Measurements from ENCODE around the gene LRRC43. TPM values are rescaled to one million over a fixed set of nuclear protein-coding genes. Genes with fewer than 3 reads are reported as not detected.
A peak's percentile ranks its signal among the peaks of the same experiment; 100 is the strongest.

Gene LRRC43, protein sequence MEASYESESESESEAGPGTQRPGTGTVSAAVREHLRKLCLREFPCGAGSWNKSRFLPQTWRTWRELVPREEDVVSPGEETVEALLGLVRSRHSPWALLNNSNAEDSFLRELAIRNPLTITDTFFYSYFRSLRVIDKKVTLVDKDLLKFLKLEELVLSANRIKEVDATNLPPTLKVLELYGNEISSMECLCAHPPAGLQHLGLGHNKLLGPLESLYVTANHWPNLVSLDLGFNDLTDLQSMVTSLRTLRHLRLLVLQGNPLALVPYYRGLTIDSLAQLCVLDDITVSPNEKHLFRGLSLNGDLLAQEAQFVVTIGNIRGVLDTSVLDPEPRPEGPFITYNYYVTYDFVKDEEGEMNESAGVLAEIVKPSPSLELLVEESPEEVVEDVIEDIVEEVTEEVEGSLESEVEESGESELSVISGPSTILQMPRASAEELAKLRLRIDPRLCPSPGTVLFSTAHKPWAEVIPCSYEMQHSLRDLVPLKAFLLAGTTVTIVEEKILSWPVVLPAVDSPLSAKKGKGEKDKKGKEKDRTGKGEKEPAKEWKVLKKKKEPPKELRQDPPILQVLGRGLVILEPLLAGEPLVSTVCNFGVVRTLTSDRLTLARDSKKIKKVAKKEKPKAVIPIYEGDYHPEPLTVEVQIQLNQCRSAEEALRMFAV
- total RNA-seq (1 to 10 TPM in 2 of 4 donors, under 1 TPM in 2; 0.69 to 3.1 (median 1.3) TPM), polyA plus RNA-seq (2.3 TPM)
- long read RNA-seq, donor 1, partial matches to known transcripts = 1 of 1 reads
- long read RNA-seq, donor 1, other reads (novel, unspliced or antisense) = 0 of 1 reads
- long read RNA-seq, donor 2 = 0 reads
- long read RNA-seq, donor 3, partial matches to known transcripts = 7 of 9 reads
- long read RNA-seq, donor 3, other reads (novel, unspliced or antisense) = 2 of 9 reads
- long read RNA-seq, donor 4, partial matches to known transcripts = 1 of 2 reads
- long read RNA-seq, donor 4, other reads (novel, unspliced or antisense) = 1 of 2 reads

DNA sequence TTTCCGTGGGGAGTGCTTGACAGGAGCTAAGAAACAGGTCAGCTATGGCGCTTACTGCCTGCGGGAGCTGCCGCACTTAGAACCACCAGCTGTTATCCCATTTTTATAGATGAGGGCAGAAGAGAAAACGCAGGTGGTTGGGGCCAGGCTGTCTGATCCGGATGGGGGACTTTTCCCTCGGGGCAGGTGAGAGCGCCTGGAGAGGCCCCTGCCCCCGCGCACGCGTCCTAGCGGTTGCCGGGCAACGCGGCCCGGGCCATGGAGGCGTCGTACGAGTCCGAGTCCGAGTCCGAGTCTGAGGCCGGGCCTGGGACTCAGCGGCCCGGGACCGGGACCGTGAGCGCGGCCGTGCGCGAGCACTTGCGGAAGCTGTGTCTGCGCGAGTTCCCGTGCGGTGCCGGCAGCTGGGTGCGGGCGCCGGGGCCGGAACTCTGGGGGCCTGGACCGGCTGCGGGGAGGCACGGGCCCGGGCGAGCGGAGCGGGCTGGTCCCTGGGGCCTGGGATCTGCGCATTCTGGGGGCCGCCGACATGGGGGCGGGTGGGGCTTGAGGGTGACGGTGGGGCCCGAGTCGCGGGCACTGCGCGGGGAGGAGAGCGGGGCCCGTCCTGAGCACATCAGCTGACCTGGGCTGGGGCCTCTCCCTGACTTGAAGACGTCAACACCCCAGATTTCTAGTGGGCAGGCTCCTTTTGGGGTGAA is at the start of gene LRRC43:
Gene LRRC43 (plus strand): TSS at position 237 of the 701 bp plus-strand sequence. CDS start 22 bp downstream, at position 259.
- peak within 1 kb of the TSS; percentile 68 for H3K4me3 ChIP-seq (ENCODE audit: low read length)
- no peaks in the 10 kb centered on the region for H3K9me3 ChIP-seq (ENCODE audit: control insufficient read depth, low read length)
- WGBS = 2% methylated on average over 63 of the region's 63 CpGs
- no peaks in the 10 kb centered on the region for H3K27me3 ChIP-seq (ENCODE audit: control insufficient read depth, insufficient read depth)
- no peak within 1 kb of the TSS for H3K27ac ChIP-seq (ENCODE audit: low read length)
- ATAC-seq (peak; percentile 77 to 84), DNase-seq (peak; percentile 42 to 78 (median 69))
- H3K4me1 ChIP-seq (ENCODE audit: control insufficient read depth, insufficient read depth, low read length) = no peaks in the 10 kb centered on the region
- intact Hi-C loops (cut with DNase I) = no loop called here

DNA sequence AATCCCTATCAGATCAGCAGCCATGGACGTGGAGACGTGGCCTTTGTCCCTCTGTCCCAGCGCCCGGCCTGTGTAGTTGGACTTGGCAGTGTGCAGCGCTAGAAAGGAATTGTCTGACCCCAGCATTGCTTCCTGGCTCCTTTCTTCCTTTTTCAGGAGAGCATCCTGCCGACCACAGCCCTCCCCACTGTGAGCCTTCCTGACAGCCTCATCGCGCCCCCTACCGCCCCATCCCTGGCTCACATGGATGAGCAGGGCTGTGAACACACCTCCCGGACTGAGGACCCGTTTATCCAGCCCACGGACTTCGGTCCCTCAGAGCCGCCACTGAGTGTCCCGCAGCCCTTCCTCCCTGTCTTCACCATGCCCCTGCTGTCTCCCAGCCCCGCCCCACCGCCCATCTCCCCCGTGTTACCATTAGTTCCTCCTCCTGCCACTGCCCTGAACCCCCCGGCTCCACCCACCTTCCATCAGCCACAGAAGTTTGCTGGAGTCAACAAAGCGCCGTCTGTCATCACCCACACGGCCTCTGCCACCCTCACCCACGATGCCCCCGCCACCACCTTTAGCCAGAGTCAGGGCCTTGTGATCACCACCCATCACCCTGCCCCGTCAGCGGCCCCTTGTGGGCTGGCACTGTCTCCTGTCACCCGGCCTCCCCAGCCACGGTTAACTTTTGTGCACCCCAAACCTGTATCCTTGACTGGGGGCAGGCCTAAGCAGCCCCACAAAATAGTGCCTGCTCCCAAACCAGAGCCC is 49.6 kb upstream of the LRRC43 start:
- intact Hi-C loops (cut with DNase I) = no loop called here
- no peak overlapping the region for H3K27ac ChIP-seq (ENCODE audit: low read length)
- ATAC-seq = peak in 1 of 2 donors; percentile 32
- peak in 2 of 3 donors; percentile 56 to 61 for DNase-seq
- 58% methylated on average over 28 of the region's 28 CpGs for WGBS
- no peaks in the 10 kb centered on the region for H3K27me3 ChIP-seq (ENCODE audit: control insufficient read depth, insufficient read depth)
- H3K4me1 ChIP-seq (ENCODE audit: control insufficient read depth, insufficient read depth, low read length) = no peaks in the 10 kb centered on the region
- no peak overlapping the region for H3K4me3 ChIP-seq (ENCODE audit: low read length)
- H3K9me3 ChIP-seq (ENCODE audit: control insufficient read depth, low read length) = no peaks in the 10 kb centered on the region

DNA sequence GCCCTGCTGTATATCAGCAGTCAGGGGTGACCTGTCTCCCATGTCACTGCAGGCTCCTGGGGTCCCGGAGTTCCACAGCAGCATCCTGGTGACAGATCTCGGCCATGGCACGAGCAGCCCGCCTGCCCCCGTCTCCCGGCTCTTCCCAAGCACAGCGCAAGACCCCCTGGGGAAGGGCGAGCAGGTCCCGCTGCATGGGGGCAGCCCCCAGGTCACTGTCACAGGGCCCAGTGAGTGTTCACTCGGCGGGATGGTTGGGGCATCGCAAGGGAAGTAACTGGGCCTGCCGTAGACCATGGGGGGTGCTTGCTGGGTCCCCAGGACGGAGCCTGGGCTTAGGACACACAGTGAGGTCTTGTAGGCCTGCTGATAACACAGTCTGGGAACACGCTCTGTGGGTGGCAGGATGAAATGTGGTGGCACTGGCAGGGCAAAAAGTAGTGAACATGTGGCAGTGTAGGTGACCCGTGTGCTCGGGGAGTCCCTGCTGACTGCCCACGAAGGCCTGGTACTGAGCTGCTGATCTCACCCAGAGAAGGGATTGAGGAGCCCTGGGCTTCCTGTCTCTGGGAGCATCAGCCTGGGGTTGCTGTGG is 47.4 kb upstream of the LRRC43 start:
- 96% methylated on average over 18 of the region's 18 CpGs for WGBS

GRCh38 chr12:122137229-122137628 is 45.7 kb upstream of the LRRC43 start:
- DNase-seq (no peak), ATAC-seq (no peak)
- intact Hi-C loops (cut with DNase I) = no loop called here
- H3K4me1 ChIP-seq (ENCODE audit: control insufficient read depth, insufficient read depth, low read length) = no peaks in the 10 kb centered on the region
- H3K27ac ChIP-seq (ENCODE audit: low read length) = no peak overlapping the region
- no peaks in the 10 kb centered on the region for H3K9me3 ChIP-seq (ENCODE audit: control insufficient read depth, low read length)
- WGBS = 72% methylated on average over 10 of the region's 10 CpGs
- no peaks in the 10 kb centered on the region for H3K27me3 ChIP-seq (ENCODE audit: control insufficient read depth, insufficient read depth)
- H3K4me3 ChIP-seq (ENCODE audit: low read length) = no peak overlapping the region

More for the DNA sequence above, 47.4 kb upstream of the LRRC43 start:
- Histone ChIP-seq H3K4me3 (ENCODE audit: low read length) (no peak overlapping the region), H3K9me3 (ENCODE audit: control insufficient read depth, low read length) (no peaks in the 10 kb centered on the region), H3K27ac (ENCODE audit: low read length) (no peak overlapping the region), H3K4me1 (ENCODE audit: control insufficient read depth, insufficient read depth, low read length) (no peaks in the 10 kb centered on the region), H3K27me3 (ENCODE audit: control insufficient read depth, insufficient read depth) (no peaks in the 10 kb centered on the region)
- intact Hi-C loops (cut with DNase I) = no loop called here
- DNase-seq (peak in 2 of 3 donors; percentile 40 to 48), ATAC-seq (no peak)

DNA sequence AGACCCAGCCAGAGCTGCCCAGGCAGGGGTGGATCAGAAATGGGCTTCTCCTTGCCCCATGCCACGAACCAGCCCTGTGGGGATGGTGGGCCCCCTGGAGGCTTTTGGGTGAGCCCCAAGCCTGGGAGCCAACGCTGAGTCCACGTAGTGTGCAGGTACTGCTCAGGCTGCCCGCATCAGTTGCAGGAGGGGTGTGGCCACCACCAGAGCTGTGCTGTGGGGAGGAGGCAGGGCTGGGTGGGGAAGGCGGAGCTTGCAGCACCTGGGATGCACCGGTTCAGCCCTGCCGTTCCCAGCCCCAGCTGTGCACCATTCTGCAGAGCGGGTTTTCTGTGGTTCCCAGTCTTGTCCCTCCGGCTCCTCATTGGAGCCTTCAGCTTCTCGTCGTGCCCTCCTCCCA is 45.2 kb upstream of the LRRC43 start:
- Histone ChIP-seq H3K4me3 (ENCODE audit: low read length) (no peak overlapping the region), H3K27ac (ENCODE audit: low read length) (no peak overlapping the region), H3K9me3 (ENCODE audit: control insufficient read depth, low read length) (no peaks in the 10 kb centered on the region), H3K4me1 (ENCODE audit: control insufficient read depth, insufficient read depth, low read length) (no peaks in the 10 kb centered on the region), H3K27me3 (ENCODE audit: control insufficient read depth, insufficient read depth) (no peaks in the 10 kb centered on the region)
- WGBS = 67% methylated on average over 11 of the region's 11 CpGs
- ATAC-seq (peak in 1 of 2 donors; percentile 9), DNase-seq (no peak)
- intact Hi-C loops (cut with DNase I) = no loop called here

DNA sequence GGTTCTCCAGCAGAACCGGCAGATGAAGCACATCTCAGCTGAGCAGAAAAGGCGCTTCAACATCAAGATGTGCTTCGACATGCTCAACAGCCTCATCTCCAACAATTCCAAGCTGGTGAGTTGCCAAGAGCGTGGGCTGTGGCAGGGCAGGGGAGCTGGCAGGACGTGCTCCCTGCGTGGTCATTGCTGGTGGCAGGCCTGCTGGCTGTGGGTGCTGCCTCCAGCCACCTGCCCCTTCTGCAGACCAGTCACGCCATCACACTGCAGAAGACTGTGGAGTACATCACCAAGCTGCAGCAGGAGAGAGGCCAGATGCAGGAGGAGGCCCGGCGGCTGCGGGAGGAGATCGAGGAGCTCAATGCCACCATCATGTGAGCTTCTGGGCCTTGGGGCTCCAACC is 44.7 kb upstream of the LRRC43 start:
- ATAC-seq (no peak), DNase-seq (no peak)
- no peaks in the 10 kb centered on the region for H3K27me3 ChIP-seq (ENCODE audit: control insufficient read depth, insufficient read depth)
- WGBS = 80% methylated on average over 11 of the region's 11 CpGs
- H3K4me3 ChIP-seq (ENCODE audit: low read length) = no peak overlapping the region
- intact Hi-C loops (cut with DNase I) = no loop called here
- no peaks in the 10 kb centered on the region for H3K9me3 ChIP-seq (ENCODE audit: control insufficient read depth, low read length)
- H3K27ac ChIP-seq (ENCODE audit: low read length) = no peak overlapping the region
- no peaks in the 10 kb centered on the region for H3K4me1 ChIP-seq (ENCODE audit: control insufficient read depth, insufficient read depth, low read length)

DNA sequence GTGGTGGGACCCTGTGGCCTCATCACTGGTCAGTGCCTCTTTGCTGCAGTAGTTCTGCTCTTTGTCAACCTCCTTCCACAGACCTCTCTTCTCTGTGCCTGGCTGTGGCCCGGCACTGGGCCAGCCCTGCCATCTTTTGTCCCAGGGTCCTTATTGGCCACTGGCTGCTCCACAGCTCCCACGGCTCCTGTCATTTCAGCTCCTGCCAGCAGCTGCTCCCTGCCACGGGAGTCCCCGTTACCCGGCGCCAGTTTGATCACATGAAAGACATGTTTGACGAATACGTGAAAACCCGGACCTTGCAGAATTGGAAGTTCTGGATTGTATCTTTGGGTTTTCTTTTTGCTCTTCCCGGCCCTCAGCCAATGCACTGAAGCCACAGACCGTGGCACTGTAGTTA is 44.3 kb upstream of the LRRC43 start:
- DNase-seq (no peak), ATAC-seq (no peak)
- Histone ChIP-seq H3K4me1 (ENCODE audit: control insufficient read depth, insufficient read depth, low read length) (no peaks in the 10 kb centered on the region), H3K4me3 (ENCODE audit: low read length) (no peak overlapping the region), H3K27me3 (ENCODE audit: control insufficient read depth, insufficient read depth) (no peaks in the 10 kb centered on the region), H3K27ac (ENCODE audit: low read length) (no peak overlapping the region), H3K9me3 (ENCODE audit: control insufficient read depth, low read length) (no peaks in the 10 kb centered on the region)
- intact Hi-C loops (cut with DNase I) = no loop called here
- WGBS = 86% methylated on average over 11 of the region's 11 CpGs

DNA sequence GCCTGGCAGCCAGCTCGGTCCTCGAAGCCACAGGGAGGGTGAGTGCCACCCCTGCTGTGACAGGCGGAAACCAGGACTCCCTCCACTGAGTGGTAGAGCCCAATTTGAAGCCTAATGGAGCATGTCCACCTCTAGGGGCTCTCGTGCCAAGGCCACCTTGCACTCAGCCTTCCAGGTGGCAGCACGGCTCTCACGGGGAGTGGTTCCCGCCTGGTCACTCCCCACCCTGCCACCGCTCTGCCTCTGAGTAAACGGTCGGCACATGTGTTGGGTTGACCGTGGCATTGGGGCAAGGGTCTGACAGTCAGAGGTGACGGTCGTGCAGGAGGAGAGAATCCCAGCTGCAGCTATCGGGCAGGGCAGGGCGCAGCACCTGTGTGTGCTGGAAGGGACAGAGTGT is 43.7 kb upstream of the LRRC43 start:
- no peak for DNase-seq
- intact Hi-C loops (cut with DNase I) = no loop called here
- no peak for ATAC-seq
- Histone ChIP-seq H3K4me1 (ENCODE audit: control insufficient read depth, insufficient read depth, low read length) (no peaks in the 10 kb centered on the region), H3K27ac (ENCODE audit: low read length) (no peak overlapping the region), H3K9me3 (ENCODE audit: control insufficient read depth, low read length) (no peaks in the 10 kb centered on the region), H3K27me3 (ENCODE audit: control insufficient read depth, insufficient read depth) (no peaks in the 10 kb centered on the region), H3K4me3 (ENCODE audit: low read length) (no peak overlapping the region)
- WGBS = 93% methylated on average over 15 of the region's 15 CpGs

DNA sequence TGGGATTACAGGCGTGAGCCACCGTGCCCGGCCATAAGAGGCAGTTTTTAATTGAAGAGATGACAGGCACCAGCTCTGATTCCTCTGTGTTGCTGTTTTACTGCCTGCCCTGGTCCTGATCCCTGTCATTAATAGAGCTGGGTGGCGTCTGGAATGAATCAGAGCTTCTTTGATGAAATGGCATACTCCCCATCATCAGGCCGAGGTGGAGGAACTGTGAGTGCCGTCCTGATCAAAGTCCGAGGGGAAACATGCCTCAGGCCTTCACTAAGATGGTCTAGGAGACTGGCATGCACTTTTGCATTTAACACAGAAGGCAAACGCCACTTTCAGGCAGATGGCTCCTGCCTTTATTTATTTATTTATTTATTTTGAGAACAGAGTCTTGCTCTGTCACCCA is 43.0 kb upstream of the LRRC43 start:
- ATAC-seq (no peak), DNase-seq (no peak)
- Histone ChIP-seq H3K4me3 (ENCODE audit: low read length) (no peak overlapping the region), H3K9me3 (ENCODE audit: control insufficient read depth, low read length) (no peaks in the 10 kb centered on the region), H3K4me1 (ENCODE audit: control insufficient read depth, insufficient read depth, low read length) (no peaks in the 10 kb centered on the region), H3K27ac (ENCODE audit: low read length) (no peak overlapping the region), H3K27me3 (ENCODE audit: control insufficient read depth, insufficient read depth) (no peaks in the 10 kb centered on the region)
- intact Hi-C loops (cut with DNase I) = no loop called here
- WGBS = 82% methylated on average over 8 of the region's 8 CpGs

All from right cardiac atrium (tissue), 5 donors.